HepG2 (cell line): Measurements from ENCODE around the gene DLG4. TPM values are rescaled to one million over a fixed set of nuclear protein-coding genes. Genes with fewer than 3 reads are reported as not detected.

Experiments used
- ARID5B ChIP-seq: IDR thresholded peaks from 2 replicates; pipeline ENCODE4 v1.4.0; 2020; ENCODE audit warnings: mild to moderate bottlenecking, missing genetic modification reagents
- GATAD1 ChIP-seq: IDR thresholded peaks from 2 replicates; pipeline ENCODE4 v1.6.1; 2016; ENCODE audit warnings: missing genetic modification reagents, missing compliant biosample characterization
- HIVEP1 ChIP-seq: sonication (generic); formaldehyde crosslinking; IDR thresholded peaks from 2 replicates; pipeline ENCODE4 v1.4.0; 2020; ENCODE audit warnings: mild to moderate bottlenecking, missing genetic modification reagents
- NR0B2 ChIP-seq: sonication (generic); formaldehyde crosslinking; IDR thresholded peaks from 2 replicates; pipeline ENCODE4 v1.4.0; 2020; ENCODE audit warnings: mild to moderate bottlenecking, missing genetic modification reagents
- PHB2 ChIP-seq: fragments of 450-650 bp; IDR thresholded peaks from 2 replicates; pipeline ENCODE4 v1.6.1; 2018; ENCODE audit not compliant: partially characterized antibody
- PLSCR1 ChIP-seq: sonication (generic); formaldehyde crosslinking; IDR thresholded peaks from 2 replicates; pipeline ENCODE4 v1.5.0; 2020; ENCODE audit warnings: missing genetic modification reagents, mild to moderate bottlenecking, borderline replicate concordance
- PRDM4 ChIP-seq: sonication (generic); formaldehyde crosslinking; IDR thresholded peaks from 2 replicates; pipeline ENCODE4 v1.9.0; 2021; ENCODE audit warnings: missing genetic modification reagents, borderline replicate concordance
- PRMT3 ChIP-seq: sonication (generic); formaldehyde crosslinking; IDR thresholded peaks from 2 replicates; pipeline ENCODE4 v1.8.1; 2022; ENCODE audit warnings: low read depth, mild to moderate bottlenecking, moderate library complexity, missing genetic modification reagents, borderline replicate concordance
- SRF ChIP-seq: IDR thresholded peaks from 2 replicates; pipeline ENCODE4 v1.6.1; 2011; ENCODE audit warnings: mild to moderate bottlenecking, low read depth, low read length, moderate library complexity
- THAP11 ChIP-seq: IDR thresholded peaks from 2 replicates; pipeline ENCODE4 v1.6.1; 2016; ENCODE audit warnings: missing biosample characterization, missing genetic modification reagents
- ZHX1 ChIP-seq: sonication (generic); formaldehyde crosslinking; IDR thresholded peaks from 2 replicates; pipeline ENCODE4 v1.8.1; 2022; ENCODE audit warnings: low read depth, mild to moderate bottlenecking, missing genetic modification reagents
- ZNF180 ChIP-seq: sonication (generic); formaldehyde crosslinking; IDR thresholded peaks from 2 replicates; pipeline ENCODE4 v1.4.0; 2020; ENCODE audit warnings: low read depth, missing genetic modification reagents, borderline replicate concordance
- ZNF382 ChIP-seq: sonication (generic); formaldehyde crosslinking; IDR thresholded peaks from 2 replicates; pipeline ENCODE4 v1.5.0; 2020; ENCODE audit warnings: missing genetic modification reagents, mild to moderate bottlenecking, borderline replicate concordance
- ZNF660 ChIP-seq: sonication (generic); formaldehyde crosslinking; IDR thresholded peaks from 2 replicates; pipeline ENCODE4 v1.5.1; 2020; ENCODE audit warnings: mild to moderate bottlenecking, low read depth, missing genetic modification reagents, borderline replicate concordance
- ZNF678 ChIP-seq: sonication (generic); formaldehyde crosslinking; IDR thresholded peaks from 2 replicates; pipeline ENCODE4 v1.4.0; 2020; ENCODE audit warnings: mild to moderate bottlenecking, missing genetic modification reagents
- ZNF800 ChIP-seq: sonication (generic); formaldehyde crosslinking; IDR thresholded peaks from 2 replicates; pipeline ENCODE4 v1.4.0; 2020; ENCODE audit warnings: missing genetic modification reagents
- polyA plus RNA-seq, 8 experiments: library from polyadenylated mRNA; depleted of rRNA in 3 of 8; stranded (reverse) in 7 of 8; unstranded in 1 of 8; fragments of >200 nt; fragmentation: Illumina TruSeq in 4 of 8; extraction: Trizol in 4 of 8; gene quantifications; 2 replicates each; pipeline versions ENCODE4 v1.2.1 to v1.2.3, GENCODE V29; 2011 to 2016; ENCODE audit warnings: low read depth in 4 of 8, missing spikeins in 1 of 8, mixed read lengths in 1 of 8; ENCODE audit not compliant: insufficient read depth in 1 of 8
- total RNA-seq, 5 experiments: library from RNA; depleted of rRNA; stranded (reverse); fragments of >200 nt; fragmentation: Illumina TruSeq; extraction: Trizol; gene quantifications; 2 replicates each; pipeline ENCODE4 v1.2.3, GENCODE V29; 2016; ENCODE audit warnings: low read depth in 1 of 5

DLG4 gene
- total and polyA plus RNA-seq, 2 of the 13 experiments (the other 11 are each of a cell fraction or from before 2014, with no cell fraction given) = 0.71 to 4.3 TPM

GRCh38 chr17:7237761-7238419, 18.3 kb upstream of the DLG4 start (continued):
- TF ChIP-seq SRF = no peak
- TF ChIP-seq ARID5B (CRISPR knock-in tag) = no peak
- no peak for TF ChIP-seq HIVEP1 (CRISPR knock-in tag)
- no peak for TF ChIP-seq GATAD1
- no peak for TF ChIP-seq PHB2
- TF ChIP-seq ZNF382 = no peak
- no peak for TF ChIP-seq ZNF678 (CRISPR knock-in tag)
- TF ChIP-seq ZNF180 = no peak
- TF ChIP-seq PLSCR1 = no peak
- peak; percentile 74 for TF ChIP-seq THAP11
- TF ChIP-seq ZHX1 (CRISPR knock-in tag) = no peak
- TF ChIP-seq PRMT3 (CRISPR knock-in tag) = no peak
- no peak for TF ChIP-seq ZNF800 (CRISPR knock-in tag)
- no peak for TF ChIP-seq NR0B2
- TF ChIP-seq PRDM4 (CRISPR knock-in tag) = no peak
- TF ChIP-seq ZNF660 (CRISPR knock-in tag) = no peak
